ENCODE results near the gene FRYL.

DNA sequence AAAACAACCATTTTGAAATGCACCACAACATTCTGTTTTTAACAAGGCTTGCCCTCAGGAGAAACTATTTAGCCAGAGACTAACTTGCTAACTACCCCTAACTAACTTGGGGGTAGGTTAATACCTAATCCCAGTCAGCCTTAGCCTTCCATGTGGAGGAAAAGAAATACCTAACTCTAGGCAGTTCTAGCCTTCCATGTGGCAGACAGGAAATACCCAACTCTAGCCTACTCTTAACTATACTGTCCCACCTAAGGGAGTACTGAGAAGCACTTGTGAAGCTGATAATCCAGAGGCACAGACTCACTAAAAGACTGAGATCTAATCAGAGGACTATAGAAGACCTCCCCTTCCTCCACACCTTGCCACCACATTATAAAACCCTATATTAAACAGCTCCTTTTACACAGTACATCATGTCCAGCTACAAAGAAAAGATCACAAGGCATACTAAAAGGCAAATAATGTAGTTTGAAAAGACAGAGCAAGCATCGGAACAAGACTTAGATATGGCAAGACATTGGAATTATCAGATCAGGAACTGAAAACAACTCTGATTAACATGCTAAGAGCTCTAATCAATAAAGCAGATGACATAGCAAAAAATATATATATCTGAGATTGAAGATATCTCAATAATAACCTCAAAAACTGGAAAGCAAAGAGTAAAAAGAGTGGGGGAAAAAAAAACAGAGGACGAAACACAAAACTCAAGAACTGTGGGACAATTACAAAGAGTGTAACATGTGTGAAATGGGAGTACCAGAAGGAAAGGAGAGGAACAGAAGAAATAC is 52.2 kb downstream of the FRYL start:
- TF ChIP-seq CTCF (conservative IDR thresholded peaks at IDR 0.05; ENCODE audit: low read length) (no peak), EZH2phosphoT487 (IDR thresholded peaks at IDR 0.05; ENCODE audit: borderline replicate concordance, low read depth, low read length) (no peak)

All from OCI-LY7 (cell line).